Measurements from ENCODE around the gene CACNA1C.

- TF ChIP-seq CTCF (conservative IDR thresholded peaks at IDR 0.05; ENCODE audit: low read length) (no peak), EZH2phosphoT487 (IDR thresholded peaks at IDR 0.05; ENCODE audit: borderline replicate concordance, low read depth, low read length) (no peak)
Measured at GRCh38 chr12:2567711-2568110, 514.9 kb downstream of the CACNA1C start.
